Natural killer cell (primary cell): Measurements from ENCODE around the gene CCDC117. TPM values are rescaled to one million over a fixed set of nuclear protein-coding genes. Genes with fewer than 3 reads are reported as not detected.

Experiments used
- ATAC-seq, 3 donors: fragments of 150-1000 bp in 2 of 3; fragments of 200-7000 bp in 1 of 3; cut with Tn5 transposase; 1 replicate in 1 of 3; 2 replicates in 2 of 3; pipeline ENCODE4 v1.10.0; 2021; ENCODE audit warnings: mild to moderate bottlenecking in 2 of 3, moderate library complexity in 2 of 3
- DNase-seq, 2 donors: peaks; one replicate each; pipeline versions ENCODE4 v3.0.0 to v3.0.0-alpha.2; 2013 to 2021; ENCODE audit warnings: mixed read lengths in 1 of 2
- H3K27ac ChIP-seq: one replicate; pipeline ENCODE4 v1.5.1; 2013; ENCODE audit warnings: mild to moderate bottlenecking, low read length
- H3K27me3 ChIP-seq: one replicate; pipeline ENCODE4 v1.6.1; 2013; ENCODE audit warnings: low read length; ENCODE audit not compliant: control insufficient read depth, insufficient read depth
- H3K36me3 ChIP-seq: one replicate; pipeline ENCODE4 v1.6.1; 2013; ENCODE audit warnings: low read length; ENCODE audit not compliant: control insufficient read depth, insufficient read depth
- H3K4me1 ChIP-seq: one replicate; pipeline ENCODE4 v1.6.1; 2013; ENCODE audit warnings: low read length; ENCODE audit not compliant: control insufficient read depth, insufficient read depth
- H3K4me3 ChIP-seq: one replicate; pipeline ENCODE4 v1.5.1; 2013; ENCODE audit warnings: low read length
- H3K9me3 ChIP-seq: one replicate; pipeline ENCODE4 v1.6.1; 2013; ENCODE audit warnings: low read length; ENCODE audit not compliant: control insufficient read depth, insufficient read depth
- H3K27ac Mint-ChIP-seq, 2 donors: one replicate each; pipeline ENCODE4 v1.8.0; 2022; ENCODE audit warnings: mild to moderate bottlenecking in 2 of 2, mixed read lengths in 2 of 2, moderate library complexity in 1 of 2
- H3K27me3 Mint-ChIP-seq, 2 donors: one replicate each; pipeline ENCODE4 v1.8.0; 2022; ENCODE audit warnings: low read depth in 2 of 2, mixed read lengths in 2 of 2
- H3K36me3 Mint-ChIP-seq: one replicate; pipeline ENCODE4 v1.8.0; 2022; ENCODE audit warnings: mixed read lengths
- H3K4me1 Mint-ChIP-seq, 2 donors: one replicate each; pipeline ENCODE4 v1.8.0; 2022; ENCODE audit warnings: mixed read lengths in 2 of 2
- H3K4me3 Mint-ChIP-seq: one replicate; pipeline ENCODE4 v1.8.0; 2022; ENCODE audit warnings: mild to moderate bottlenecking, moderate library complexity, mixed read lengths
- H3K9me3 Mint-ChIP-seq, 2 donors: one replicate each; pipeline ENCODE4 v1.8.0; 2022; ENCODE audit warnings: mixed read lengths in 2 of 2
- WGBS: methylation state at CpG from one replicate; pipeline ENCODE4 v1.1.7; 2013; ENCODE audit warnings: missing lambda C conversion rate; ENCODE audit not compliant: insufficient coverage; 5-methylcytosine and 5-hydroxymethylcytosine counted together
- intact Hi-C: fragments of 100-400 bp; cut with micrococcal nuclease; formaldehyde crosslinking; loops from one replicate; pipeline ENCODE4 v1.14.2; 2022
- total RNA-seq, 4 donors: library from RNA; stranded (reverse); fragments of 120-200 nt in 1 of 4; gene quantifications; one replicate each; pipeline versions ENCODE4 v1.2.3 to v1.2.4, GENCODE V29; 2013 to 2022
- TF ChIP-seq, protein P1 (sequence below): fragments of 200-600 bp; IDR thresholded peaks from one replicate; pipeline ENCODE4 v1.8.0; 2022; ENCODE audit warnings: antibody characterized with exemption

Gene CCDC117
- total RNA-seq, 3 donors from 2014 or later (not counting 1 experiment from before 2014, with no cell fraction given): 26.3 to 26.9 (median 26.6) TPM

DNA sequence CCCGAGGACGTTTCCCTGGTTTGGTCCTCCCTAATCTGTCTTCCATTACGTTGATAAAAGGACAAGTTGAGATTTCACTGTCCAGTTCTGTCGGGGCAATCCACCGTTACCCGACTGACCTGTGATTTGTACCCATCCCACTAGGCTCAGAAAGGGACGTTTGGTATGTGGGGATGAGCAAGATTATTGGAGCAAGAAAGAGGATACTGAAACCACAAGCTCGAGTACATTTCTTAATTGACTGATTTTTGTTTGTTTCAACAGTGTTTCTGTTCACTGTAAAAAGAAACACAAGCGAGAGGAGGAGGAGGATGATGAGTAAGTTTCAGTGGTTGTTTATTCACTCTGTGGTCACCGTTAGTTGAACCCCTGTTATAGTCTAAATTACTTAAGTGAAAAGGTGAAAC is 969 bp downstream of the CCDC117 start:
- H3K4me3 ChIP-seq: peak overlapping the region; percentile 55
- H3K4me1 ChIP-seq: peaks cover 31% of the 10 kb centered on the region
- peaks cover 0 to 2% of the 10 kb centered on the region in 2 donors for H3K9me3 Mint-ChIP-seq
- H3K27me3 ChIP-seq: no peaks in the 10 kb centered on the region
- H3K27ac Mint-ChIP-seq: peak overlapping the region; percentile 96
- H3K36me3 ChIP-seq: peaks cover 15% of the 10 kb centered on the region
- peak overlapping the region; percentile 82 for H3K27ac ChIP-seq
- peaks cover 20 to 25% of the 10 kb centered on the region in 2 donors for H3K4me1 Mint-ChIP-seq
- H3K9me3 ChIP-seq: peaks cover 4% of the 10 kb centered on the region
- ATAC-seq (peak in 1 of 3 donors; percentile 10), DNase-seq (no peak)
- under 1% methylated on average over 10 of the region's 10 CpGs for WGBS
- H3K4me3 Mint-ChIP-seq: peak overlapping the region; percentile 98
- intact Hi-C loops: loop anchor here (2.0 kb wide), 2 partner anchors 27 to 37 kb away; partner anchors contain the start of gene XBP1
- TF ChIP-seq, protein P1, sequence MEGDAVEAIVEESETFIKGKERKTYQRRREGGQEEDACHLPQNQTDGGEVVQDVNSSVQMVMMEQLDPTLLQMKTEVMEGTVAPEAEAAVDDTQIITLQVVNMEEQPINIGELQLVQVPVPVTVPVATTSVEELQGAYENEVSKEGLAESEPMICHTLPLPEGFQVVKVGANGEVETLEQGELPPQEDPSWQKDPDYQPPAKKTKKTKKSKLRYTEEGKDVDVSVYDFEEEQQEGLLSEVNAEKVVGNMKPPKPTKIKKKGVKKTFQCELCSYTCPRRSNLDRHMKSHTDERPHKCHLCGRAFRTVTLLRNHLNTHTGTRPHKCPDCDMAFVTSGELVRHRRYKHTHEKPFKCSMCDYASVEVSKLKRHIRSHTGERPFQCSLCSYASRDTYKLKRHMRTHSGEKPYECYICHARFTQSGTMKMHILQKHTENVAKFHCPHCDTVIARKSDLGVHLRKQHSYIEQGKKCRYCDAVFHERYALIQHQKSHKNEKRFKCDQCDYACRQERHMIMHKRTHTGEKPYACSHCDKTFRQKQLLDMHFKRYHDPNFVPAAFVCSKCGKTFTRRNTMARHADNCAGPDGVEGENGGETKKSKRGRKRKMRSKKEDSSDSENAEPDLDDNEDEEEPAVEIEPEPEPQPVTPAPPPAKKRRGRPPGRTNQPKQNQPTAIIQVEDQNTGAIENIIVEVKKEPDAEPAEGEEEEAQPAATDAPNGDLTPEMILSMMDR: no peak
- no peaks in the 10 kb centered on the region for H3K27me3 Mint-ChIP-seq
- H3K36me3 Mint-ChIP-seq: peaks cover 6% of the 10 kb centered on the region

DNA sequence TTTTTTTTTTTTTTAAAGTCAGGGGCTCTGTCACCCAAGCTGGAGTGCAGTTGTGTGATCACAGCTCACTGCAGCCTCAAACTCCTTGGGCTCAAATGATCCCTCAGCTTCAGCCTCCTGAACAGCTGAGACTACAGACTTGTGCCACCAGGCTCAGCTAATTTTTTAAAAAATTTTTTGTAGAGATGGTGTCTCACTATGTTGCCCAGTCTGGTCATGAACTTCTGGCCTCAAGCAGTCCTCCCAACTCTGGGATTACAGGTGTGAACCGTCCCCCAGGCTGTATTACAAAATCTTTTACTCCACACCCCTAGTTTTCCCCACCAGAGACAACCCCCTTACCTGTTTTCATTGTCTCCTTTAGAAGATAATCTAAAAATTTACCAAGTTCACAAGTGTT is 1.9 kb downstream of the CCDC117 start:
- H3K9me3 Mint-ChIP-seq: no peaks in the 10 kb centered on the region
- ATAC-seq: no peak
- TF ChIP-seq, protein P1: no peak
- H3K4me3 Mint-ChIP-seq: peak overlapping the region; percentile 69
- peaks cover under 1% of the 10 kb centered on the region for H3K9me3 ChIP-seq
- peaks cover 6% of the 10 kb centered on the region for H3K36me3 Mint-ChIP-seq
- DNase-seq: no peak
- H3K4me1 ChIP-seq: peaks cover 36% of the 10 kb centered on the region
- peaks cover 15% of the 10 kb centered on the region for H3K36me3 ChIP-seq
- peak overlapping the region; percentile 86 to 96 for H3K27ac Mint-ChIP-seq
- intact Hi-C loops: no loop called here
- H3K4me1 Mint-ChIP-seq: peaks cover 21 to 25% of the 10 kb centered on the region in 2 donors
- no peaks in the 10 kb centered on the region for H3K27me3 ChIP-seq
- WGBS: 89% methylated on average over 1 of the region's 1 CpG
- no peaks in the 10 kb centered on the region for H3K27me3 Mint-ChIP-seq
- no peak overlapping the region for H3K27ac ChIP-seq
- no peak overlapping the region for H3K4me3 ChIP-seq

DNA sequence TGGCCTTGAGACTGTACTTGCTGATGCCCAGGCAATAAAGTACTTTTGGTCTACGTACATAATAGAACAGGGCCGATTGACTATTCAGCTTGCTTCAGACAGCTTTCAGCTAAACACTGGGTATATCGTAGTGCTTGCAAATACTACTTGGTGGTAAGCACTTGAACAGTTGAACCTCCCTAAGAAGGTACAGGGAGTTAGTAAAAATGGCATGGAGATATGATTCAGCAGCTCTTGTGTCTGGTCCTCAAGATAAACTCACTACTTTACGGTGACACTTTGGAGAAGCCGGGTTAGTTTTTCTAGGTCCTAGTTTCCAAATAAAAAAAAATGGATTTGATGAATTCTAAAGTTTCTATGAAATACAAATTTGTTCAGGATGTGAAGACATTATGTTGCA is 7.3 kb downstream of the CCDC117 start:
- intact Hi-C loops: no loop called here
- H3K27ac Mint-ChIP-seq: peak overlapping the region; percentile 35 to 45
- TF ChIP-seq, protein P1: no peak
- peaks cover 53% of the 10 kb centered on the region for H3K36me3 ChIP-seq
- H3K4me1 Mint-ChIP-seq: peaks cover 29 to 36% of the 10 kb centered on the region in 2 donors
- H3K4me3 Mint-ChIP-seq: no peak overlapping the region
- H3K27me3 Mint-ChIP-seq: no peaks in the 10 kb centered on the region
- peaks cover 12% of the 10 kb centered on the region for H3K36me3 Mint-ChIP-seq
- no peaks in the 10 kb centered on the region for H3K9me3 ChIP-seq
- H3K27ac ChIP-seq: no peak overlapping the region
- no peaks in the 10 kb centered on the region for H3K27me3 ChIP-seq
- no peaks in the 10 kb centered on the region for H3K9me3 Mint-ChIP-seq
- DNase-seq: no peak
- no peak overlapping the region for H3K4me3 ChIP-seq
- peaks cover 15% of the 10 kb centered on the region for H3K4me1 ChIP-seq
- 86% methylated on average over 5 of the region's 5 CpGs for WGBS
- ATAC-seq: no peak

DNA sequence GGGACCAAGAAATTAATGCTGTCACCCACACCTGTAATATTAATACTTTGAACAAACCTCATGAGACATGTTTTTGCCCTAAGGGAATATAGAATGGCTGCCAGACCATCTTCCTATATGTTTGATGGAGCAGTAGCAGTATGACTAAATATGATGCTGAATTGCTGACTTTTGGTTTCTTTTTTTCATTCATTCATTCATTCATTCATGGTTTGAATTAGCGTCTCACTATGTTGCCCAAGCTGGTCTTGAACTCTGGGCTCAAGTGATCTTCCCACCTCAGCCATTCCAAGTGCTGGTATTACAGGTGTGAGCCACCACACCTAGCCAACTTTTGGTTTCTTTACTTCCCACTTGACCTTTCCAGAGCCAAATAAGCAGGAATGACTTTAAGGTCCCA is 7.8 kb downstream of the CCDC117 start:
- Mint-ChIP-seq H3K27ac (peak overlapping the region; percentile 35 to 45), H3K27me3 (no peaks in the 10 kb centered on the region), H3K9me3 (no peaks in the 10 kb centered on the region), H3K36me3 (peaks cover 16% of the 10 kb centered on the region), H3K4me1 (peaks cover 30 to 31% of the 10 kb centered on the region in 2 donors), H3K4me3 (no peak overlapping the region)
- Histone ChIP-seq H3K4me1 (peaks cover 13% of the 10 kb centered on the region), H3K27me3 (no peaks in the 10 kb centered on the region), H3K36me3 (peaks cover 56% of the 10 kb centered on the region), H3K27ac (no peak overlapping the region), H3K4me3 (no peak overlapping the region), H3K9me3 (no peaks in the 10 kb centered on the region)
- TF ChIP-seq, protein P1: no peak
- DNase-seq: no peak
- WGBS: 100% methylated on average over 1 of the region's 1 CpG
- intact Hi-C loops: no loop called here
- ATAC-seq: no peak
